GM12872 (cell line): ENCODE measurements around the gene BAIAP2L1.

ENCODE experiments used
- TF ChIP-seq, protein P1 (sequence below): IDR thresholded peaks from 3 replicates; pipeline ENCODE4 v1.5.1; 2011; ENCODE audit warnings: low read depth, mild to moderate bottlenecking, low read length, moderate library complexity; ENCODE audit not compliant: insufficient read depth

BAIAP2L1 gene

GRCh38 chr7:98289333-98289875 is 111.5 kb downstream of the BAIAP2L1 start:
- TF ChIP-seq, protein P1, sequence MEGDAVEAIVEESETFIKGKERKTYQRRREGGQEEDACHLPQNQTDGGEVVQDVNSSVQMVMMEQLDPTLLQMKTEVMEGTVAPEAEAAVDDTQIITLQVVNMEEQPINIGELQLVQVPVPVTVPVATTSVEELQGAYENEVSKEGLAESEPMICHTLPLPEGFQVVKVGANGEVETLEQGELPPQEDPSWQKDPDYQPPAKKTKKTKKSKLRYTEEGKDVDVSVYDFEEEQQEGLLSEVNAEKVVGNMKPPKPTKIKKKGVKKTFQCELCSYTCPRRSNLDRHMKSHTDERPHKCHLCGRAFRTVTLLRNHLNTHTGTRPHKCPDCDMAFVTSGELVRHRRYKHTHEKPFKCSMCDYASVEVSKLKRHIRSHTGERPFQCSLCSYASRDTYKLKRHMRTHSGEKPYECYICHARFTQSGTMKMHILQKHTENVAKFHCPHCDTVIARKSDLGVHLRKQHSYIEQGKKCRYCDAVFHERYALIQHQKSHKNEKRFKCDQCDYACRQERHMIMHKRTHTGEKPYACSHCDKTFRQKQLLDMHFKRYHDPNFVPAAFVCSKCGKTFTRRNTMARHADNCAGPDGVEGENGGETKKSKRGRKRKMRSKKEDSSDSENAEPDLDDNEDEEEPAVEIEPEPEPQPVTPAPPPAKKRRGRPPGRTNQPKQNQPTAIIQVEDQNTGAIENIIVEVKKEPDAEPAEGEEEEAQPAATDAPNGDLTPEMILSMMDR = no peak

DNA sequence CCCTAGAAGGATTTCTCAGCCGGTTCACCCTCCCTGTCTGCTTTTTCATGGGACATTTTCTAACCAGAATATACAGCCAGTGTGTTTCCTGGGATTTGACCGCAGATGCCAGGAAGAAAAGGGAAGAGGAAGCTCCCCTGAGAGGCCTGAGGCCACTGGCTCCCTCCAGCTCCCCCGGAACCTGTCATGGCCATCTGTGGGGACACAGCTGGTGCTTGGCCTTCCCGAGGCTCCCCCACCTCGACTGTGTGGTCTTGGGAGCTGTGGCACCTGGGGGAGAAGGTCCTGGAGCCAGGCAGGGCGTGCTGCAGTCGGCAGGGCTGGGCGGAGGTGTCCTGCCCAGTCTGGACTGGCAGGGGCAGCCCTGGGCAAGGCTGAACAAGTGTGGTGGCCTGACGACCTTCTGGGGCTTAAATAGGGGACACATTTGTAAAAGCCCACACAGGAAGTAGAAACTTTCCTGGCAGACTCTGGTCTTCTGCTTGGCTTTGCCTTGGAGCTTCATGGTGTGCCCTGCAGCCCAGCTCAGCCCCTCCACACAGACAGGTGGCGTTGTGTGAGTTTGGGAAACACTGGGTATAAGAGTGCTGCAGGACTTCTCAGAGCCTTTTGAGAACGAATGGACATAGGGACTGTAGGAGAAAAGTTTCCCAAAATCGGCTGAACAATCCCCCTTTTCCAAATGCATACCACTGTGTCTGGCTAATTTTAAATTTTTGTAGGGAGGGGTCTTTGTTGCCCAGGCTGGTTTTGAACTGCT is 112.6 kb downstream of the BAIAP2L1 start:
- TF ChIP-seq, protein P1 = no peak

- TF ChIP-seq, protein P1 = no peak
Measured at GRCh38 chr7:98287486-98287959, 113.4 kb downstream of the BAIAP2L1 start.

DNA sequence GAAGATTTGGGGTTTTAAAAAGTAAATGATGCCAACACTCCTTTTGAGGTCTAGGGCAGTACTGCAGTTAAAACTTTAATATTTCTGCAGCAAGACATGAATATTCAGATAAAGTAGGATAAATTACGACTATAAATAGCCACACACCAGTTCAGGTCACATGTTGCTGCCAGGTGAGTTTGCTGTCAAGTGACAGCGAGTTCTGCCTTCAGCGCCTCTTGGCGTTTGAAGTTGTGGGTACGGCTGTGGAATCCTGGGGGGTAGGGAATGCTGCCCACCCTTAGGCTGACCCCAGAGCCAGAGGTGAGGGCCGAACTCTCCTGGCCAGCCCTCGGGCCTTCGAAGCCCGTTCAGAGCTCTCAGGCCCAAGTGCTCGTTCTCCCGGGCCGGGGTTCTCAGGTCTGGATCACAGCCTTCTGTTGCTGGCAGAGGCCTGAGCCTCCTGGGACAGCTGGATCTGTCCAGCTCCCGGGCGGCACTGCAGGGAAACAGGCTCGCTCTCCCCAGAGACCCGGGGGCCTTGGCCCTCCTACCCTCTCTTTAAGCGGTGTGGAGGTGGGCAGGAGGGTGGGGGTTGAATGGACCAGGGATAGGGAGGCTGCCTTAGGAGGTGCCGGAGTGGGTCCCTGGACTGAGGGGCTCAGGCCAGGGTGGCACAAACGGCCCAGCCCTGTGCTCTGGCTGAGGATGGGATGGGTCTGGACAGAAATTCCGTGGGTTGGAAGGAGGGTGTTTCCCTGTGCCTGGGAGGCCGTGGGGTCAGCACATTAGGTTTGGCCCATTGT is 114.0 kb downstream of the BAIAP2L1 start:
- TF ChIP-seq, protein P1 = no peak

GRCh38 chr7:98286093-98286539 is 114.8 kb downstream of the BAIAP2L1 start:
- TF ChIP-seq, protein P1 = no peak

DNA sequence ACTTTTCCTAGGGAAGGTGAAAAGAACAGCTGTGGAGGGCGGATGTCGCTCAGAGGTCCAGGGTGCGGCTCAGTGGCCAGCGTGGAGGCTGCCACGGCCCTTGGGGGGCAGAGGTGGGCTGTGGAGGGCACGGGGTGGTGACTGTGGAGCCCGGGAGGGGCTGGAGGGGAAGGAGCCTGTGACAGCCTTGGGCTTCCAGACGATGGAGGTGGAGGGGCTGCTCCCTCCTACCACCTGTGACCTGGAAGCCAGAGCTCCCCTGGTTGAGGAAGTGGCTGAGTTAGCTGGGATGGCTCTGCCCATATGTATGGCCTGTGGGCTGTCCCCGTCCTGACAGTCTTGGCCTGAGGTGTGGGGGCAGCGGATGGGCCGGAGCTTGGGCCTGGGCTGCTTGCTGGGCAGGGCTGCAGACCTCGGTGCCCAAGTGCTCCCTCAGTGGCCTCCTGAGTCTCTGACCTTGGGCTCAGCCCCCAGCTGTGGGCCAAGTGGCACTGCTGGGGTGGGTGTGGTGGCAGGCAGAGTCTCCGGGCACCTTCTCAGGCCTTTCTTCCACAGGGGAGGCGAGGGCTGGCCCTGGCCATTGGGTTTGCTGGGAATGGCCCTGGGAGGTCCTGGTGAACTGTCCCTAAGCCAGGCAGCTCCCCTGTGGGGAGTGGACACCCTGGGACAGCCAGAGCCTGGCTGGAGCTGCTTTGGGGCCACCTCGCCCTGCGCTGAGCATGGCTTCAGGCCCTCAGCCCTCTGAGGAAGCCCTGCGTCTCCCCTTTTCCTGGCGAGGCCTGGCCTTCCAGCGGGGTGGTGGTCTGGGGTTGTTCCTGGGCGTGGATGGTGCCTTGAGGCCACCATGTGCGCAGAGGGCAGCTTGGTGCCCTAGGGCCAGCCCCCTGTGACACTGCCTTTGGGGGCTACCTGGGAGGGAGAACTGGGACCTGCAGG is 115.5 kb downstream of the BAIAP2L1 start:
- TF ChIP-seq, protein P1 = no peak
